HG03064 (cell line): Measurements from ENCODE around the gene CACNA1D.

Experiments
- ATAC-seq: cut with Tn5 transposase; IDR thresholded peaks from one replicate; pipeline ENCODE4 v1.9.1; 2021; ENCODE audit warnings: low read depth; ENCODE audit not compliant: unreplicated experiment

CACNA1D gene

GRCh38 chr3:53858096-53858741, 363.8 kb downstream of the CACNA1D start:
- ATAC-seq, result no peak

- no peak for ATAC-seq
Observed at GRCh38 chr3:53859178-53859577, 364.8 kb downstream of the CACNA1D start.

- no peak for ATAC-seq
Observed at GRCh38 chr3:53860196-53860595, 365.8 kb downstream of the CACNA1D start.

GRCh38 chr3:53862241-53862640, 367.8 kb downstream of the CACNA1D start:
- no peak for ATAC-seq

GRCh38 chr3:53863145-53863544, 368.7 kb downstream of the CACNA1D start:
- no peak for ATAC-seq
